ENCODE results near the gene LYVE1.

DNA sequence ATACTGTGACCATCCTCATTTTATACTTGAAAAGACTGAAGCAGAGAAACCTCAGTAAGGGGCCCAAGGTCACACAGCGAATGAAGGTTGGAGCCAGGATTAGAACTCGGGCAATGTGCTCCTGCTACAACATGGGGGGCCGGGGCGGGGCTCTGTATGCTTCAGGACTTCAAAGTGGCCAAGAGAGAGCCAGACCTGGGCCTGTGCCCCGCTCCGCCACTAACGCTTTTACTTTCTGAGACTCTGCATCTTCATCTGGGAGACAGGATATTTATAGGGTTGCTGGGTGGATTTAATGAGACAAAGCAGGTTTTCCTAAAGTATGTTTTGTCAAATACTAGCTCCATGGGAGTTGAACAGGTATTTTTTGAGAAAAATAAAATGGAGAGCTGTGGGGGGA is 33.9 kb upstream of the LYVE1 start:
- TF ChIP-seq CTCF (IDR thresholded peaks at IDR 0.05) = no peak
- no peak for TF ChIP-seq POLR2A (IDR thresholded peaks at IDR 0.05)

Measured in adrenal gland (tissue), 5 donors.